ENCODE measurements around the gene PRUNE2. TPM values are rescaled to one million over a fixed set of nuclear protein-coding genes. Genes with fewer than 3 reads are reported as not detected.

Gene PRUNE2
- total RNA-seq, 5 donors from 2014 or later (not counting 1 experiment from before 2014, with no cell fraction given): 0.20 to 0.76 (median 0.45) TPM

DNA sequence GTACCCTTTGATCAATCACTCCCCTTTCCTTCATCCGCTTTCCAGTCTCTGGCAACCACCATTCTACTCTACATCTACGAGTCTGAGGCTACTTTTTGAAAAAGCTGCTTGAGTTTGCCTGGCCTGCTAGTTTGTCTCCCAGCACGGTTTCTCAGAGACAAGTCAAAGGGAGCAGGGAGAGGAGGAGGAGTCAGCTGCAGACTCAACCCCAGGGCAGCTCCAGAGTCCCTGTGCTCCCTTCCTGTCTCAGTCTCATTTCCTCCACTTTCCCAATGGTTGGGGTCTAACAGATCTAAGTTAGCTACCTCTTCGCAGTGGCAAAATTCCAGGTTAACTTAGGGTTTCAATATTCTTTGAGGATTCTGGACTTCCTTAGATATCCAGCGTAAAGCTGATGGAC is 221.7 kb downstream of the PRUNE2 start:
- Histone ChIP-seq H3K4me3 (ENCODE audit: control insufficient read depth in 1 of 2, extremely low read depth in 1 of 2, low read length in 1 of 2) (no peak overlapping the region), H3K36me3 (ENCODE audit: control insufficient read depth in 2 of 2, extremely low read depth in 1 of 2, insufficient read depth in 1 of 2, low read length in 1 of 2) (no peaks in the 10 kb centered on the region), H3K27me3 (replicated peaks in 1 of 2; ENCODE audit: control insufficient read depth in 2 of 2, extremely low read depth in 1 of 2, insufficient read depth in 2 of 2, low read length in 1 of 2) (peaks cover 0 to 4% of the 10 kb centered on the region in 2 experiments), H3K27ac (ENCODE audit: low read length) (no peak overlapping the region), H3K9me3 (no peaks in the 10 kb centered on the region), H3K4me1 (ENCODE audit: control insufficient read depth in 1 of 2, extremely low read depth in 1 of 2, insufficient read depth in 2 of 2, low read length in 2 of 2) (no peaks in the 10 kb centered on the region)
- Mint-ChIP-seq H3K27me3 (peaks cover 0 to 5% of the 10 kb centered on the region in 2 donors), H3K4me1 (peaks cover 3 to 5% (median 4%) of the 10 kb centered on the region in 3 donors), H3K27ac (no peak overlapping the region), H3K9me3 (peaks cover 0 to 3% (median 0%) of the 10 kb centered on the region in 3 donors), H3K36me3 (no peaks in the 10 kb centered on the region), H3K4me3 (no peak overlapping the region)
- ChIA-PET POLR2A (no interaction called here), CTCF (no interaction called here)
- WGBS (ENCODE audit: insufficient coverage): 80% methylated on average over 1 of the region's 5 CpGs
- ATAC-seq (replicated peaks in 1 of 4) (no peak), DNase-seq (no peak)

DNA sequence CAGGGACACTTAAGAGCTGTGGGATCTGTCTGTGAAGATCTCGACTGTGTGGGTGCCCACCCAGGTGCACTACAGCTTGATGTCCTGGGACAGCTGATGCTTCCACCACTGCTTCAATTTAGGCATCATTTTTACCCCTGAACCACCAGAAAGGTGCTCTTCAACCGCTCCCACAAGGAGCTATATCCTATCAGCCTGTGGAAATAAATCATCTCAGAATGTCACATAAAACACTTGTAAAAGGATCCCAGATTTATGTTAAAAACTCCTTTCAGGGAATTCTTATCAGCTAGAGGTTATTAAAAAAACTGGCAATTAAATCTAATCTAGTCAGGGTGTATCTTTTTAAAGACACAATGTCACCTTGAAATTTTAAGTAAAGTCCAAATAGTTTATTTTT is 224.4 kb downstream of the PRUNE2 start:
- H3K9me3 Mint-ChIP-seq: peaks cover 0 to 3% (median 0%) of the 10 kb centered on the region in 3 donors
- Histone ChIP-seq H3K36me3 (ENCODE audit: control insufficient read depth in 2 of 2, extremely low read depth in 1 of 2, insufficient read depth in 1 of 2, low read length in 1 of 2) (no peaks in the 10 kb centered on the region), H3K9me3 (no peaks in the 10 kb centered on the region), H3K4me1 (ENCODE audit: control insufficient read depth in 1 of 2, extremely low read depth in 1 of 2, insufficient read depth in 2 of 2, low read length in 2 of 2) (no peaks in the 10 kb centered on the region), H3K4me3 (ENCODE audit: control insufficient read depth in 1 of 2, extremely low read depth in 1 of 2, low read length in 1 of 2) (no peak overlapping the region), H3K27me3 (replicated peaks in 1 of 2; ENCODE audit: control insufficient read depth in 2 of 2, extremely low read depth in 1 of 2, insufficient read depth in 2 of 2, low read length in 1 of 2) (no peaks in the 10 kb centered on the region), H3K27ac (ENCODE audit: low read length) (no peak overlapping the region)
- no peak for ATAC-seq (replicated peaks in 1 of 4)
- H3K4me1 Mint-ChIP-seq: peaks cover 3 to 4% (median 4%) of the 10 kb centered on the region in 3 donors
- H3K27ac Mint-ChIP-seq: no peak overlapping the region
- H3K27me3 Mint-ChIP-seq: no peaks in the 10 kb centered on the region
- WGBS (ENCODE audit: insufficient coverage): no CpG with 5 or more reads among the region's 2 CpGs
- CTCF ChIA-PET: interaction anchor here (0.5 to 0.7 kb wide), 2 partner anchors 1188 to 1687 kb away, joined by 3 to 6 read pairs; no protein-coding TSS in a partner anchor
- DNase-seq: no peak
- no peak overlapping the region for H3K4me3 Mint-ChIP-seq
- POLR2A ChIA-PET: interaction anchor here in 1 of 2 donors (0.6 kb wide), 1 partner anchor 234 kb away, joined by 6 read pairs; no protein-coding TSS in a partner anchor
- no peaks in the 10 kb centered on the region for H3K36me3 Mint-ChIP-seq

DNA sequence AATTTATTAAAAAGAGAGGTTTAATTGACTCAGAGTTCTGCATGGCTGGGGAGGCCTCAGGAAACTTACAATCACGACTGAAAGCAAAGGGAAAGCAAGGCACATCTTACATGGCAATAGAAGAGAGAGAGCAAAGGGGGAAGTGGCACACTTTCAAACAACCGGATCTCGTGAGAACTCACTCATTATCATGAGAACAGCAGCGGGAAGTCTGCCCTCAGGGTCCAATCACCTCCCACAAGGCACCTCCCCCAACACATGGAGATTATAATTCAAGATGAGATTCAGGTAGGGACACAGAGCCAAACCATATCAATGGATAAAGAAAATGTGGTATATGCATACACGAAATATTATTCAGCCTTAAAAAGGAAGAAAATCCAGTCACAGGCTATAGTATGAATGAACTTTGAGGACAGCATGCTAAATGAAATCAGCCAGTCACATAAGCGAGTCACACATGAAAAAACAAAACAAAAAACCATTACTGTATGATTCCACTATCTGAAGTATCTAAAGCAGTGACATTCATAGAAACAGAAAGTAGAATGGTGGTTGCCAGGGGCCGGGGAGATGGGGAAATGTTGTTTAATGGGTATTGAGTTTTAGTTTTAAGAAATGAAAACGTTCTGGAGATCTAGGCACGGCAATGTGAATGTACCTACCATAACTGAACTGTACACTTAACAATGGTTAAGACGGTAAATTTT is 225.0 kb downstream of the PRUNE2 start:
- no peak for DNase-seq
- no peak overlapping the region for H3K27ac ChIP-seq (ENCODE audit: low read length)
- ChIA-PET CTCF (interaction anchor here in 1 of 2 donors (0.7 kb wide), 1 partner anchor 1686 kb away, joined by 6 read pairs; no protein-coding TSS in a partner anchor), POLR2A (interaction anchor here in 1 of 2 donors (0.6 kb wide), 1 partner anchor 234 kb away, joined by 6 read pairs; no protein-coding TSS in a partner anchor)
- H3K9me3 ChIP-seq: no peaks in the 10 kb centered on the region
- H3K36me3 ChIP-seq (ENCODE audit: control insufficient read depth in 2 of 2, extremely low read depth in 1 of 2, insufficient read depth in 1 of 2, low read length in 1 of 2): no peaks in the 10 kb centered on the region
- no peak for ATAC-seq (replicated peaks in 1 of 4)
- peaks cover 3 to 4% (median 4%) of the 10 kb centered on the region in 3 donors for H3K4me1 Mint-ChIP-seq
- H3K4me1 ChIP-seq (ENCODE audit: control insufficient read depth in 1 of 2, extremely low read depth in 1 of 2, insufficient read depth in 2 of 2, low read length in 2 of 2): no peaks in the 10 kb centered on the region
- no peaks in the 10 kb centered on the region for H3K27me3 Mint-ChIP-seq
- H3K27me3 ChIP-seq (replicated peaks in 1 of 2; ENCODE audit: control insufficient read depth in 2 of 2, extremely low read depth in 1 of 2, insufficient read depth in 2 of 2, low read length in 1 of 2): no peaks in the 10 kb centered on the region
- peaks cover 0 to 3% (median 0%) of the 10 kb centered on the region in 3 donors for H3K9me3 Mint-ChIP-seq
- H3K27ac Mint-ChIP-seq: no peak overlapping the region
- H3K4me3 ChIP-seq (ENCODE audit: control insufficient read depth in 1 of 2, extremely low read depth in 1 of 2, low read length in 1 of 2): no peak overlapping the region
- H3K36me3 Mint-ChIP-seq: no peaks in the 10 kb centered on the region
- WGBS (ENCODE audit: insufficient coverage): no CpG with 5 or more reads among the region's 10 CpGs
- no peak overlapping the region for H3K4me3 Mint-ChIP-seq

DNA sequence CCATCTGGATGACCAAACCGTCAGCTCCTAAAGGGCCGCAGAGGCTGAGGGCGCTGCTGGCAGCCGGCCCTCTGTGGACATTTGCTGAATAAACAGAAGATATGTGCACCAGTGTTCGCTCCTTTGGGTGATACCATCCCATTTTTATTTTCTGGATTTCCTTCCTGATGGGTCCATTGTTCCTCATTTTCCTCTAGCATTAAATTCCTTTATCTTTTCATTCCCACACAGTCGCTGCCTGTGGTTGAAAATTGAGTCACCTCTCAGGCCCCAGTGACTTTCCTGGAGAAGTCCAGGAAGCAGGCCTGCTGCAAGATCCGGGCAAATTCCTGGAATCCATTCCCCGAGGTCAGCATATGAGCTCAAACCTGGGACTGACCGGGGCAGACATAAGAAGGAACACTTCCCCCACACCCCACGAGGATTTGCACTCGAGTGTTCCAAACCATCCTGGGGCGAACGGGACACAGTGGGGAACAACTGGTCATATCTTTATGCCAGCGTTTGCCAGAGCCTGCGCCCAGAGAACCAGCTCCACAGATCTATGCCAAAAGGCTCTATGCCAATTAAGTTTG is 228.3 kb downstream of the PRUNE2 start:
- H3K4me3 ChIP-seq (ENCODE audit: control insufficient read depth in 1 of 2, extremely low read depth in 1 of 2, low read length in 1 of 2): no peak overlapping the region
- no peak overlapping the region for H3K27ac ChIP-seq (ENCODE audit: low read length)
- H3K36me3 Mint-ChIP-seq: no peaks in the 10 kb centered on the region
- H3K27ac Mint-ChIP-seq: no peak overlapping the region
- 92% methylated on average over 12 of the region's 15 CpGs for WGBS (ENCODE audit: insufficient coverage)
- no peaks in the 10 kb centered on the region for H3K27me3 Mint-ChIP-seq
- H3K9me3 Mint-ChIP-seq: peaks cover 0 to 3% (median 0%) of the 10 kb centered on the region in 3 donors
- ChIA-PET POLR2A (no interaction called here), CTCF (no interaction called here)
- H3K9me3 ChIP-seq: no peaks in the 10 kb centered on the region
- H3K36me3 ChIP-seq (ENCODE audit: control insufficient read depth in 2 of 2, extremely low read depth in 1 of 2, insufficient read depth in 1 of 2, low read length in 1 of 2): no peaks in the 10 kb centered on the region
- H3K27me3 ChIP-seq (replicated peaks in 1 of 2; ENCODE audit: control insufficient read depth in 2 of 2, extremely low read depth in 1 of 2, insufficient read depth in 2 of 2, low read length in 1 of 2): no peaks in the 10 kb centered on the region
- peaks cover 3 to 4% (median 4%) of the 10 kb centered on the region in 3 donors for H3K4me1 Mint-ChIP-seq
- no peak for DNase-seq
- H3K4me3 Mint-ChIP-seq: no peak overlapping the region
- H3K4me1 ChIP-seq (ENCODE audit: control insufficient read depth in 1 of 2, extremely low read depth in 1 of 2, insufficient read depth in 2 of 2, low read length in 2 of 2): no peaks in the 10 kb centered on the region
- no peak for ATAC-seq (replicated peaks in 1 of 4)

DNA sequence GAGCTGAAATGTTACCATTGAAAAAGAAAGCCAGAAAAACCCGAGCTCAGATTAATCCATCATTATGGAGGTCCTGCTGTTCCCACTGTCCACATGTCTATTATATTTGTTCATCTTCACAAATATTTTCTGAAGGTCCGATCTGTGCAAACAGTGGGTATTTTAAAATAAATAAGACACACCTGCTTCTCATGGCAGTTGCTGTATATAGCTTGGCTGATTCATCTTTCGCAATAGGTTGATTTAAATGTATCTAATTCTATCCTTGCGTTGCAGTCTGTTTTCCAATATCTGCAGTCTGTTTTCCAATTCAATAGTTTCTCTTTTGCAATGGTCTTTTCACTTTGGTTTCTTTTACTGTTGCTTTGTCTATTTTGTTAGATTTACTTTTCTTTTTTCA is 229.1 kb downstream of the PRUNE2 start:
- WGBS (ENCODE audit: insufficient coverage): 57% methylated on average over 1 of the region's 4 CpGs
- ATAC-seq (replicated peaks in 1 of 4) (no peak), DNase-seq (no peak)
- no peaks in the 10 kb centered on the region for H3K4me1 ChIP-seq (ENCODE audit: control insufficient read depth in 1 of 2, extremely low read depth in 1 of 2, insufficient read depth in 2 of 2, low read length in 2 of 2)
- no peak overlapping the region for H3K27ac ChIP-seq (ENCODE audit: low read length)
- no peaks in the 10 kb centered on the region for H3K9me3 ChIP-seq
- Mint-ChIP-seq H3K27ac (no peak overlapping the region), H3K9me3 (peaks cover 0 to 3% (median 0%) of the 10 kb centered on the region in 3 donors), H3K27me3 (no peaks in the 10 kb centered on the region), H3K36me3 (no peaks in the 10 kb centered on the region), H3K4me3 (no peak overlapping the region), H3K4me1 (peaks cover 3 to 4% (median 4%) of the 10 kb centered on the region in 3 donors)
- ChIA-PET CTCF (no interaction called here), POLR2A (no interaction called here)
- no peaks in the 10 kb centered on the region for H3K36me3 ChIP-seq (ENCODE audit: control insufficient read depth in 2 of 2, extremely low read depth in 1 of 2, insufficient read depth in 1 of 2, low read length in 1 of 2)
- no peaks in the 10 kb centered on the region for H3K27me3 ChIP-seq (replicated peaks in 1 of 2; ENCODE audit: control insufficient read depth in 2 of 2, extremely low read depth in 1 of 2, insufficient read depth in 2 of 2, low read length in 1 of 2)
- H3K4me3 ChIP-seq (ENCODE audit: control insufficient read depth in 1 of 2, extremely low read depth in 1 of 2, low read length in 1 of 2): no peak overlapping the region

DNA sequence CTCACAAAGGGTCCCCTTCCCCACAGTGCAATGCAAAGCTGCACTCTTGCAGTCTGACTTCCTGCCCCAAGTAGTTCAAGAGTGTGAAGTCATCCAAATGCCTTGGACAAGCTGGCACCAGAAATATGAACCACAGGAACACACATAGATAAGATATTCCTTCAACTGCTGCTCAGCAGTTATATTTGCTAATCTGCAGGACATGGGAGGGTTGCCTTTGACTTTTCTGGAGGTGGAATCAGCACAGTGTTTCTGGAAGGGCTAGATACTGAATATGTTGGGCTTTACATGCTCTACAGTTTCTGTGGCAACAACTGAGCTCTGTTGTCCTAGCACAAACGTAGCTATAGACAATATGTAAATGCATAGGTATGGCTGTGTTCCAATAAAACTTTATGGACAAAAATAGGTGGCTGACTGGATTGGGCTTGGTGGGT is 238.4 kb downstream of the PRUNE2 start:
- ChIA-PET CTCF (no interaction called here), POLR2A (interaction anchor here in 1 of 2 donors (1.1 kb wide), 1 partner anchor 218 kb away, joined by 3 read pairs; no protein-coding TSS in a partner anchor)
- H3K27ac Mint-ChIP-seq: no peak overlapping the region
- no peaks in the 10 kb centered on the region for H3K4me1 ChIP-seq (ENCODE audit: control insufficient read depth in 1 of 2, extremely low read depth in 1 of 2, insufficient read depth in 2 of 2, low read length in 2 of 2)
- no peaks in the 10 kb centered on the region for H3K9me3 ChIP-seq
- no peak overlapping the region for H3K4me3 Mint-ChIP-seq
- no peaks in the 10 kb centered on the region for H3K9me3 Mint-ChIP-seq
- peaks cover 7 to 10% of the 10 kb centered on the region in 2 donors for H3K27me3 Mint-ChIP-seq
- ATAC-seq (replicated peaks in 1 of 4) (no peak), DNase-seq (no peak)
- no peak overlapping the region for H3K27ac ChIP-seq (ENCODE audit: low read length)
- H3K36me3 Mint-ChIP-seq: no peaks in the 10 kb centered on the region
- peaks cover 0 to 6% of the 10 kb centered on the region in 2 experiments for H3K27me3 ChIP-seq (replicated peaks in 1 of 2; ENCODE audit: control insufficient read depth in 2 of 2, extremely low read depth in 1 of 2, insufficient read depth in 2 of 2, low read length in 1 of 2)
- no CpG with 5 or more reads among the region's 1 CpG for WGBS (ENCODE audit: insufficient coverage)
- H3K4me3 ChIP-seq (ENCODE audit: control insufficient read depth in 1 of 2, extremely low read depth in 1 of 2, low read length in 1 of 2): no peak overlapping the region
- H3K4me1 Mint-ChIP-seq: peaks cover 0 to 8% (median 0%) of the 10 kb centered on the region in 3 donors
- H3K36me3 ChIP-seq (ENCODE audit: control insufficient read depth in 2 of 2, extremely low read depth in 1 of 2, insufficient read depth in 1 of 2, low read length in 1 of 2): no peaks in the 10 kb centered on the region

Data from T-cell (primary cell).